ENCODE results near the gene KRTAP1-3. TPM values are rescaled to one million over a fixed set of nuclear protein-coding genes. Genes with fewer than 3 reads are reported as not detected.
"Not testable (repeated sequence)": the region's sequence is repeated elsewhere in the genome, so short reads cannot be mapped to it uniquely, and the experiment has no call there.

KRTAP1-3 gene
- total RNA-seq, 2 experiments from 2014 or later, result not detected

- ATAC-seq (no peak), DNase-seq (no peak)
- Mint-ChIP-seq H3K27me3 (ENCODE audit: low read depth) (peaks cover 30% of the 10 kb centered on the region), H3K4me1 (ENCODE audit: low read depth) (no peaks in the 10 kb centered on the region), H3K36me3 (ENCODE audit: low read depth) (no peaks in the 10 kb centered on the region), H3K9me3 (ENCODE audit: insufficient read depth) (peaks cover 2% of the 10 kb centered on the region), H3K4me3 (no peak overlapping the region), H3K27ac (no peak overlapping the region)
- CTCF ChIA-PET, result no interaction called here
- POLR2A ChIA-PET, result interaction anchor here (0.7 kb wide), 1 partner anchor 137 kb away, joined by 3 read pairs; no protein-coding TSS in a partner anchor
Observed at GRCh38 chr17:41048441-41048840, 13.8 kb upstream of the KRTAP1-3 start.

- H3K9me3 Mint-ChIP-seq (ENCODE audit: insufficient read depth); DNase-seq; H3K4me3 Mint-ChIP-seq; H3K4me1 Mint-ChIP-seq (ENCODE audit: low read depth); H3K36me3 Mint-ChIP-seq (ENCODE audit: low read depth); CTCF ChIA-PET; H3K27ac Mint-ChIP-seq; ATAC-seq: not testable (repeated sequence)
- H3K27me3 Mint-ChIP-seq (ENCODE audit: low read depth), result peaks cover 22% of the 10 kb centered on the region
- POLR2A ChIA-PET, result interaction anchor here (0.9 kb wide), 1 partner anchor 11 kb away, joined by 3 read pairs; no protein-coding TSS in a partner anchor
Observed at GRCh38 chr17:41046735-41047465, 12.2 kb upstream of the KRTAP1-3 start, which contains the start of gene KRTAP2-1. Gene KRTAP2-1 (minus strand): TSS chr17:41047316. CDS start chr17:41047267, 49 bp downstream.

GRCh38 chr17:41042953-41043352, 8.3 kb upstream of the KRTAP1-3 start:
- CTCF ChIA-PET, result no interaction called here
- no peak overlapping the region for H3K27ac Mint-ChIP-seq
- ATAC-seq, result no peak
- peaks cover 8% of the 10 kb centered on the region for H3K9me3 Mint-ChIP-seq (ENCODE audit: insufficient read depth)
- no peaks in the 10 kb centered on the region for H3K4me1 Mint-ChIP-seq (ENCODE audit: low read depth)
- no peaks in the 10 kb centered on the region for H3K36me3 Mint-ChIP-seq (ENCODE audit: low read depth)
- POLR2A ChIA-PET, result no interaction called here
- H3K4me3 Mint-ChIP-seq, result no peak overlapping the region
- no peak for DNase-seq
- peaks cover 18% of the 10 kb centered on the region for H3K27me3 Mint-ChIP-seq (ENCODE audit: low read depth)

- H3K4me3 Mint-ChIP-seq, ATAC-seq: not testable (repeated sequence)
Observed at GRCh38 chr17:41040783-41041571, 6.3 kb upstream of the KRTAP1-3 start, which contains the start of gene KRTAP1-1. Gene KRTAP1-1 (minus strand): TSS chr17:41041450. CDS start chr17:41041397, 53 bp downstream.

GRCh38 chr17:41037853-41038350, 3.2 kb upstream of the KRTAP1-3 start:
- no peaks in the 10 kb centered on the region for H3K36me3 Mint-ChIP-seq (ENCODE audit: low read depth)
- POLR2A ChIA-PET, result no interaction called here
- peaks cover under 1% of the 10 kb centered on the region for H3K9me3 Mint-ChIP-seq (ENCODE audit: insufficient read depth)
- no peak overlapping the region for H3K27ac Mint-ChIP-seq
- no peaks in the 10 kb centered on the region for H3K4me1 Mint-ChIP-seq (ENCODE audit: low read depth)
- H3K27me3 Mint-ChIP-seq (ENCODE audit: low read depth), result peaks cover 11% of the 10 kb centered on the region
- H3K4me3 Mint-ChIP-seq, result no peak overlapping the region
- ATAC-seq, result no peak
- CTCF ChIA-PET, result no interaction called here
- no peak for DNase-seq

More at GRCh38 chr17:41040783-41041571, 6.3 kb upstream of the KRTAP1-3 start, which contains the start of gene KRTAP1-1:
- H3K27ac Mint-ChIP-seq; H3K4me1 Mint-ChIP-seq (ENCODE audit: low read depth); DNase-seq; H3K36me3 Mint-ChIP-seq (ENCODE audit: low read depth); POLR2A ChIA-PET; H3K9me3 Mint-ChIP-seq (ENCODE audit: insufficient read depth); CTCF ChIA-PET: not testable (repeated sequence)
- peaks cover 17% of the 10 kb centered on the region for H3K27me3 Mint-ChIP-seq (ENCODE audit: low read depth)

GRCh38 chr17:41029633-41030245, 4.9 kb downstream of the KRTAP1-3 start, which contains the start of gene KRTAP1-4:
Gene KRTAP1-4 (minus strand): TSS chr17:41030195. CDS start chr17:41030078, 117 bp downstream.
- Mint-ChIP-seq H3K36me3 (ENCODE audit: low read depth) (no peaks in the 10 kb centered on the region), H3K9me3 (ENCODE audit: insufficient read depth) (no peaks in the 10 kb centered on the region), H3K27ac (no peak within 1 kb of the TSS), H3K4me1 (ENCODE audit: low read depth) (peaks cover 2% of the 10 kb centered on the region), H3K4me3 (no peak within 1 kb of the TSS), H3K27me3 (ENCODE audit: low read depth) (peaks cover 10% of the 10 kb centered on the region)
- POLR2A ChIA-PET, result no interaction called here
- DNase-seq (no peak), ATAC-seq (no peak)
- CTCF ChIA-PET, result no interaction called here

GRCh38 chr17:41026715-41027471, 7.8 kb downstream of the KRTAP1-3 start, which contains the start of gene KRTAP1-5:
Gene KRTAP1-5 (minus strand): TSS chr17:41027208. CDS start chr17:41027155, 53 bp downstream.
- H3K9me3 Mint-ChIP-seq (ENCODE audit: insufficient read depth), result no peaks in the 10 kb centered on the region
- no peak for ATAC-seq
- no peak for DNase-seq
- no peaks in the 10 kb centered on the region for H3K36me3 Mint-ChIP-seq (ENCODE audit: low read depth)
- POLR2A ChIA-PET, result no interaction called here
- peaks cover 20% of the 10 kb centered on the region for H3K27me3 Mint-ChIP-seq (ENCODE audit: low read depth)
- CTCF ChIA-PET, result no interaction called here
- H3K27ac Mint-ChIP-seq, result no peak within 1 kb of the TSS
- H3K4me3 Mint-ChIP-seq, result no peak within 1 kb of the TSS
- peaks cover 4% of the 10 kb centered on the region for H3K4me1 Mint-ChIP-seq (ENCODE audit: low read depth)

- Mint-ChIP-seq H3K4me1 (ENCODE audit: low read depth) (peaks cover 4% of the 10 kb centered on the region), H3K9me3 (ENCODE audit: insufficient read depth) (no peaks in the 10 kb centered on the region), H3K27me3 (ENCODE audit: low read depth) (peaks cover 19% of the 10 kb centered on the region), H3K4me3 (no peak overlapping the region), H3K36me3 (ENCODE audit: low read depth) (no peaks in the 10 kb centered on the region), H3K27ac (no peak overlapping the region)
- DNase-seq (no peak), ATAC-seq (no peak)
- ChIA-PET CTCF (interaction anchor here (0.9 to 1.5 kb wide), 3 partner anchors 9 to 221 kb away, joined by 3 read pairs; no protein-coding TSS in a partner anchor), POLR2A (no interaction called here)
Observed at GRCh38 chr17:41024697-41025096, 10.0 kb downstream of the KRTAP1-3 start.

- ChIA-PET CTCF (interaction anchor here (1.0 kb wide), 1 partner anchor 111 kb away, joined by 3 read pairs; no protein-coding TSS in a partner anchor), POLR2A (no interaction called here)
- no peak overlapping the region for H3K27ac Mint-ChIP-seq
- DNase-seq (no peak), ATAC-seq (no peak)
- peaks cover 14% of the 10 kb centered on the region for H3K27me3 Mint-ChIP-seq (ENCODE audit: low read depth)
- H3K4me3 Mint-ChIP-seq, result no peak overlapping the region
- no peaks in the 10 kb centered on the region for H3K36me3 Mint-ChIP-seq (ENCODE audit: low read depth)
- no peaks in the 10 kb centered on the region for H3K9me3 Mint-ChIP-seq (ENCODE audit: insufficient read depth)
- peaks cover 4% of the 10 kb centered on the region for H3K4me1 Mint-ChIP-seq (ENCODE audit: low read depth)
Observed at GRCh38 chr17:41020336-41020735, 14.3 kb downstream of the KRTAP1-3 start.

- POLR2A ChIA-PET, result no interaction called here
Observed at GRCh38 chr17:41019415-41019814, 15.3 kb downstream of the KRTAP1-3 start.

GRCh38 chr17:41018541-41018940, 16.1 kb downstream of the KRTAP1-3 start:
- ATAC-seq (no peak), DNase-seq (no peak)
- POLR2A ChIA-PET, result no interaction called here
- no peaks in the 10 kb centered on the region for H3K36me3 Mint-ChIP-seq (ENCODE audit: low read depth)
- peaks cover 12% of the 10 kb centered on the region for H3K27me3 Mint-ChIP-seq (ENCODE audit: low read depth)
- no peak overlapping the region for H3K27ac Mint-ChIP-seq
- no peaks in the 10 kb centered on the region for H3K9me3 Mint-ChIP-seq (ENCODE audit: insufficient read depth)
- H3K4me3 Mint-ChIP-seq, result no peak overlapping the region
- no peaks in the 10 kb centered on the region for H3K4me1 Mint-ChIP-seq (ENCODE audit: low read depth)
- CTCF ChIA-PET, result no interaction called here

More at GRCh38 chr17:41019415-41019814, 15.3 kb downstream of the KRTAP1-3 start:
- Mint-ChIP-seq H3K36me3 (ENCODE audit: low read depth) (no peaks in the 10 kb centered on the region), H3K4me3 (no peak overlapping the region), H3K9me3 (ENCODE audit: insufficient read depth) (no peaks in the 10 kb centered on the region), H3K27ac (no peak overlapping the region), H3K4me1 (ENCODE audit: low read depth) (no peaks in the 10 kb centered on the region), H3K27me3 (ENCODE audit: low read depth) (peaks cover 15% of the 10 kb centered on the region)
- CTCF ChIA-PET, result no interaction called here
- ATAC-seq (no peak), DNase-seq (no peak)

Measured in activated CD8-positive, alpha-beta T cell treated with anti-CD3 and anti-CD28 coated beads, Interleukin-2, amount 10 ng/mL, durations not matched to agents 7 days and 5 days (primary cell).